Measurements from ENCODE around the gene KCNJ18. TPM values are rescaled to one million over a fixed set of nuclear protein-coding genes. Genes with fewer than 3 reads are reported as not detected.
"Not testable (repeated sequence)": the region's sequence is repeated elsewhere in the genome, so short reads cannot be mapped to it uniquely, and the experiment has no call there.

Gene KCNJ18
- total RNA-seq, 2 experiments from 2014 or later: not detected

GRCh38 chr17:21719511-21720226 lies 27.3 kb downstream of the KCNJ18 start:
- CTCF ChIA-PET, POLR2A ChIA-PET: not testable (repeated sequence)

- POLR2A ChIA-PET: not testable (repeated sequence)
Observed at GRCh38 chr17:21720566-21720965, 28.2 kb downstream of the KCNJ18 start.

GRCh38 chr17:21722268-21722667 lies 29.9 kb downstream of the KCNJ18 start:
- CTCF ChIA-PET, POLR2A ChIA-PET: not testable (repeated sequence)

More at GRCh38 chr17:21720566-21720965, 28.2 kb downstream of the KCNJ18 start:
- CTCF ChIA-PET: not testable (repeated sequence)

- CTCF ChIA-PET: not testable (repeated sequence)
Observed at GRCh38 chr17:21724216-21725006, 32.1 kb downstream of the KCNJ18 start.

GRCh38 chr17:21731076-21731475 lies 38.8 kb downstream of the KCNJ18 start:
- CTCF ChIA-PET, POLR2A ChIA-PET: not testable (repeated sequence)

More at GRCh38 chr17:21724216-21725006, 32.1 kb downstream of the KCNJ18 start:
- POLR2A ChIA-PET: not testable (repeated sequence)

GRCh38 chr17:21733931-21734330 lies 41.6 kb downstream of the KCNJ18 start:
- POLR2A ChIA-PET, CTCF ChIA-PET: not testable (repeated sequence)

- POLR2A ChIA-PET, CTCF ChIA-PET: not testable (repeated sequence)
Observed at GRCh38 chr17:21735814-21736213, 43.5 kb downstream of the KCNJ18 start.

- POLR2A ChIA-PET, CTCF ChIA-PET: not testable (repeated sequence)
Observed at GRCh38 chr17:21737015-21737580, 44.8 kb downstream of the KCNJ18 start.

GRCh38 chr17:21738241-21738640 lies 45.9 kb downstream of the KCNJ18 start:
- POLR2A ChIA-PET, CTCF ChIA-PET: not testable (repeated sequence)

- POLR2A ChIA-PET, CTCF ChIA-PET: not testable (repeated sequence)
Observed at GRCh38 chr17:21738877-21739474, 46.7 kb downstream of the KCNJ18 start.

- POLR2A ChIA-PET, CTCF ChIA-PET: not testable (repeated sequence)
Observed at GRCh38 chr17:21739485-21739884, 47.2 kb downstream of the KCNJ18 start.

GRCh38 chr17:21740836-21741235 lies 48.5 kb downstream of the KCNJ18 start:
- POLR2A ChIA-PET, CTCF ChIA-PET: not testable (repeated sequence)

- POLR2A ChIA-PET, CTCF ChIA-PET: not testable (repeated sequence)
Observed at GRCh38 chr17:21741520-21741919, 49.2 kb downstream of the KCNJ18 start.

- ChIA-PET POLR2A (no interaction called here), CTCF (no interaction called here)
Observed at GRCh38 chr17:21742326-21742725, 50.0 kb downstream of the KCNJ18 start.

GRCh38 chr17:21744151-21744550 lies 51.8 kb downstream of the KCNJ18 start:
- POLR2A ChIA-PET, CTCF ChIA-PET: not testable (repeated sequence)

- CTCF ChIA-PET, POLR2A ChIA-PET: not testable (repeated sequence)
Observed at GRCh38 chr17:21744621-21745020, 52.3 kb downstream of the KCNJ18 start.

GRCh38 chr17:21745385-21746054 lies 53.2 kb downstream of the KCNJ18 start:
- CTCF ChIA-PET, POLR2A ChIA-PET: not testable (repeated sequence)

GRCh38 chr17:21746415-21746814 lies 54.1 kb downstream of the KCNJ18 start:
- CTCF ChIA-PET, POLR2A ChIA-PET: not testable (repeated sequence)

GRCh38 chr17:21747195-21747915 lies 55.0 kb downstream of the KCNJ18 start:
- POLR2A ChIA-PET, CTCF ChIA-PET: not testable (repeated sequence)

GRCh38 chr17:21748686-21749085 lies 56.4 kb downstream of the KCNJ18 start:
- CTCF ChIA-PET, POLR2A ChIA-PET: not testable (repeated sequence)
